Kidney (tissue), 14 donors: ENCODE data around the gene MAPK10. TPM values are rescaled to one million over a fixed set of nuclear protein-coding genes. Genes with fewer than 3 reads are reported as not detected.
"Not testable (repeated sequence)": the region's sequence is repeated elsewhere in the genome, so short reads cannot be mapped to it uniquely, and the experiment has no call there.

Source experiments
- DNase-seq, 5 donors: peaks; one replicate each; pipeline ENCODE4 v3.0.0-alpha.2; 2013 to 2020
- FAIRE-seq: peaks from 2 replicates; lab custom pipeline; 2012; peaks lifted over from hg19 to GRCh38; lab: Jason Lieb, UNC
- H3K27ac ChIP-seq, 2 donors: one replicate each; pipeline ENCODE4 v1.7.0; 2013; ENCODE audit warnings: low read depth in 2 of 2, low read length in 2 of 2, inconsistent platforms in 1 of 2
- H3K27me3 ChIP-seq: one replicate; pipeline ENCODE4 v1.7.1; 2013; ENCODE audit warnings: low read length, inconsistent platforms; ENCODE audit not compliant: control insufficient read depth, insufficient read depth
- H3K36me3 ChIP-seq, 3 donors: one replicate each; pipeline versions ENCODE4 v1.7.0 to v1.7.1; 2013; ENCODE audit warnings: low read length in 3 of 3, control low read depth in 1 of 3, inconsistent platforms in 1 of 3; ENCODE audit not compliant: insufficient read depth in 3 of 3, control insufficient read depth in 2 of 3
- H3K4me1 ChIP-seq, 3 donors: one replicate each; pipeline versions ENCODE4 v1.7.0 to v1.7.1; 2013; ENCODE audit warnings: low read length in 3 of 3, inconsistent platforms in 1 of 3, low read depth in 1 of 3; ENCODE audit not compliant: control insufficient read depth in 2 of 3, insufficient read depth in 2 of 3
- H3K4me3 ChIP-seq, 3 donors: one replicate each; pipeline versions ENCODE4 v1.7.0 to v1.8.1; 2013; ENCODE audit warnings: low read length in 3 of 3, control low read depth in 1 of 3, inconsistent platforms in 1 of 3
- H3K9ac ChIP-seq, 3 donors: one replicate each; pipeline versions ENCODE4 v1.7.0 to v1.7.1; 2013; ENCODE audit warnings: low read length in 3 of 3, control low read depth in 1 of 3, inconsistent platforms in 1 of 3
- H3K9me3 ChIP-seq, 3 donors: one replicate each; pipeline versions ENCODE4 v1.7.0 to v1.7.1; 2013; ENCODE audit warnings: low read length in 3 of 3, control low read depth in 1 of 3, inconsistent platforms in 1 of 3; ENCODE audit not compliant: control insufficient read depth in 2 of 3, insufficient read depth in 1 of 3
- intact Hi-C: fragments of 100-400 bp; cut with DNase I; formaldehyde crosslinking; loops from one replicate; pipeline ENCODE4 v1.11.1; 2022
- polyA plus RNA-seq: library from polyadenylated mRNA; stranded (reverse); fragments of 350-450 nt; fragmentation: Illumina TruSeq; extraction: RNeasy Lipid Tissue Mini Kit (QIAGEN cat#74804); gene quantifications from one replicate; pipeline ENCODE4 v1.2.3, GENCODE V29; 2014; ENCODE audit warnings: low read depth, low replicate concordance; ENCODE audit not compliant: insufficient read depth
- total RNA-seq: library from RNA; stranded (reverse); fragmentation: NEBNext Ultra II Directional; extraction: Animal tissue kit (Norgen Biotek cat#: 25700); gene quantifications from one replicate; pipeline ENCODE4 v1.2.1, GENCODE V29; 2021
- TF ChIP-seq, protein P1 (sequence below): IDR thresholded peaks from 3 replicates; pipeline ENCODE4 v1.5.1; 2012; ENCODE audit warnings: mild to moderate bottlenecking, moderate library complexity, borderline replicate concordance; ENCODE audit not compliant: insufficient read depth; ENCODE audit errors: extremely low read depth
- donor health status: control.
- donor health status: control.
- donor health status: control.
- donor health status: control.
- donor health status: control.
- donor health status: DM: yes; HTN: yes; CAD: no.
- donor health status: Normal renal cell carcinoma (clear cell type).

MAPK10 gene
- total and polyA plus RNA-seq, 2 donors from 2014 or later = 27.6 to 54.5 TPM

DNA sequence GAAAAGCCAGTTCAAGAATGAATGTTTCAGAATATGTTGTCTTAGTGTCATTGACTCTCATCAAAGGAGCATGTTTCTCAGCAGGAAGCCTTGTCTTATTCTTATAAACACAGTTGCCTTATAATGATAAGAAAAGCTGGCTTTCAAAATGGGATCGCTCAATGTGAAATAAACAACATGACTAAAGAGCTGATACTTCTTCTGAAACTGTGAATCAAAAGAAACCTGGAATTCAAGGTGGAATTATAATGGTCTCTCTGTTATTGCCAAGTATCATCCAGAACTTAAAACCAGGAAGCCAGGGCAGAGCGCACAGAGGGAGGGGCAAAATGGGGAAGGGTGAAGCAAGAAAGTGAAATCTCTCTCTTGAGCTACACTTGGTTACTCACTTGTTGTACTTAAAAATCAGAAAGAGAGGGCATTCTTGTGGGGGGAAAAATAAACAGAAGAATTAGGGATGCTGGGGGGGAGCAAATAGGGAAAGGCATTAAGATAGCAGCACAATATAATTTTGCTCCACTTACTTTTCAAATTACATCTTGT, 270.0 kb downstream of the MAPK10 start:
- intact Hi-C loops = no loop called here
- H3K4me1 ChIP-seq = no peaks in the 10 kb centered on the region
- no peak for DNase-seq
- TF ChIP-seq, protein P1, sequence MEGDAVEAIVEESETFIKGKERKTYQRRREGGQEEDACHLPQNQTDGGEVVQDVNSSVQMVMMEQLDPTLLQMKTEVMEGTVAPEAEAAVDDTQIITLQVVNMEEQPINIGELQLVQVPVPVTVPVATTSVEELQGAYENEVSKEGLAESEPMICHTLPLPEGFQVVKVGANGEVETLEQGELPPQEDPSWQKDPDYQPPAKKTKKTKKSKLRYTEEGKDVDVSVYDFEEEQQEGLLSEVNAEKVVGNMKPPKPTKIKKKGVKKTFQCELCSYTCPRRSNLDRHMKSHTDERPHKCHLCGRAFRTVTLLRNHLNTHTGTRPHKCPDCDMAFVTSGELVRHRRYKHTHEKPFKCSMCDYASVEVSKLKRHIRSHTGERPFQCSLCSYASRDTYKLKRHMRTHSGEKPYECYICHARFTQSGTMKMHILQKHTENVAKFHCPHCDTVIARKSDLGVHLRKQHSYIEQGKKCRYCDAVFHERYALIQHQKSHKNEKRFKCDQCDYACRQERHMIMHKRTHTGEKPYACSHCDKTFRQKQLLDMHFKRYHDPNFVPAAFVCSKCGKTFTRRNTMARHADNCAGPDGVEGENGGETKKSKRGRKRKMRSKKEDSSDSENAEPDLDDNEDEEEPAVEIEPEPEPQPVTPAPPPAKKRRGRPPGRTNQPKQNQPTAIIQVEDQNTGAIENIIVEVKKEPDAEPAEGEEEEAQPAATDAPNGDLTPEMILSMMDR = no peak
- H3K9ac ChIP-seq = no peak overlapping the region
- no peaks in the 10 kb centered on the region for H3K27me3 ChIP-seq
- no peak overlapping the region for H3K27ac ChIP-seq
- no peak for FAIRE-seq
- H3K36me3 ChIP-seq = no peaks in the 10 kb centered on the region
- H3K4me3 ChIP-seq = no peak overlapping the region
- no peaks in the 10 kb centered on the region for H3K9me3 ChIP-seq

DNA sequence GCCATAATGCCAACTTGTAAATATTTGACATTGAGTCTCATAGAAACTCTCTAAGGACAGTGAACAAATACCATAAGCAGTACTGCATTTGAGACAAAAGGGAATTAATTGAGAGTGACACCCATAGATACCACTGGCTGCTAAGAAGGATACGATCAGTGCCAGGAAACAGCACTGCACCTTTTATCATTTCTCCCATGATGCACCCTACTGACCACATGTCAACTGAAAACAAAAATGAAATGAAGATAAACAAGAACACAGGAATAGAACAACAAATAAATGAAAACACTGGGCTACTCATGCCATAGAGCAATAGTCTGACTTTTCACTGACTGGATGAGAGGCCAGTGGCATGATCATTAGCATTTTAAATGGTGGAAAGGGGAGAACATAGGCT, 270.8 kb downstream of the MAPK10 start:
- intact Hi-C loops = no loop called here
- no peak for DNase-seq
- H3K27me3 ChIP-seq = no peaks in the 10 kb centered on the region
- H3K27ac ChIP-seq = no peak overlapping the region
- H3K4me3 ChIP-seq = no peak overlapping the region
- H3K4me1 ChIP-seq = no peaks in the 10 kb centered on the region
- FAIRE-seq = no peak
- H3K9me3 ChIP-seq = no peaks in the 10 kb centered on the region
- no peaks in the 10 kb centered on the region for H3K36me3 ChIP-seq
- H3K9ac ChIP-seq = no peak overlapping the region
- TF ChIP-seq, protein P1 = no peak

DNA sequence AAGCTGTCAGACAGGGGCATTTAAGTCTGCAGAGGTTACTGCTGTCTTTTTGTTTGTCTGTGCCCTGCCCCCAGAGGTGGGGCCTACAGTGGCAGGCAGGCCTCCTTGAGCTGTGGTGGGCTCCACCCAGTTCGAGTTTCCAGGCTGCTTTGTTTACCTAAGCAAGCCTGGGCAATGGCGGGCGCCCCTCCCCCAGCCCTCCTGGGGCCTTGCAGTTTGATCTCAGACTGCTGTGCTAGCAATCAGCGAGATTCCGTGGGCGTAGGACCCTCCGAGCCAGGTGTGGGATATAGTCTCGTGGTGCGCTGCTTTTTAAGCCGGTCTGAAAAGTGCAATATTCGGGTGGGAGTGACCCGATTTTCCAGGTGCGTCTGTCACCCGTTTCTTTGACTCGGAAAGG, 284.1 kb downstream of the MAPK10 start:
- FAIRE-seq, H3K27me3 ChIP-seq, DNase-seq, H3K4me3 ChIP-seq, H3K9me3 ChIP-seq, H3K27ac ChIP-seq, H3K4me1 ChIP-seq, intact Hi-C loops, H3K36me3 ChIP-seq, H3K9ac ChIP-seq: not testable (repeated sequence)

DNA sequence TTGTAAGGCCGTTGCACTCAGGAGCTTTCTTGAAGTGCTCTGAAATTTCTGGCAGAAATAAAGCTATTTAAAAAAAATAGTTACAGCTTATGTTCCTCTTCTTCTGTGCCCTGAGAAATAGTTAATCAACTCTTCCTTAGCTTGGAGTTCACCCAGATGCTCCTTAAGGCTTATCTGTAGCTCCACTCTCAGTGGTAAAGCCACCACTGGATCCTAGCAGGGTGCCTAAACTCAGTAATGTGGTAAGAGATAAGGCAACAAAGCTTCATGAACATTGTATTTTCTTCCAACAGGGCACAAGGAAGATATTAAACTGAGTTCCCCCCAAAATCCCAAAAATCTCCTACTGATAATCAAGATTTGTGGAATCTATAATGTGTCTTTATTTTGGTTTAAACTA, 299.5 kb downstream of the MAPK10 start:
- peaks cover 0 to 4% (median 2%) of the 10 kb centered on the region in 3 donors for H3K36me3 ChIP-seq
- no peak overlapping the region for H3K27ac ChIP-seq
- H3K4me3 ChIP-seq = no peak overlapping the region
- H3K4me1 ChIP-seq = no peaks in the 10 kb centered on the region
- intact Hi-C loops = no loop called here
- H3K9ac ChIP-seq = no peak overlapping the region
- no peaks in the 10 kb centered on the region for H3K9me3 ChIP-seq
- no peaks in the 10 kb centered on the region for H3K27me3 ChIP-seq
- FAIRE-seq (no peak), DNase-seq (no peak)
- TF ChIP-seq, protein P1 = no peak
